ENCODE data around the gene SERPINE3. TPM values are rescaled to one million over a fixed set of nuclear protein-coding genes. Genes with fewer than 3 reads are reported as not detected.

Gene SERPINE3
- polyA plus RNA-seq, 1 donor (not counting 4 experiments of a cell fraction or from before 2014, with no cell fraction given): not detected

- Histone ChIP-seq H3K4me3 (ENCODE audit: control insufficient read depth in 2 of 3, extremely low read depth in 1 of 3, insufficient read depth in 2 of 3, low read depth in 1 of 3, low read length in 3 of 3) (no peak overlapping the region), H3K9ac (ENCODE audit: control insufficient read depth, extremely low read depth, insufficient read depth, low read length) (no peak overlapping the region), H3K9me3 (ENCODE audit: control insufficient read depth, low read depth, low read length) (no peaks in the 10 kb centered on the region), H3K79me2 (ENCODE audit: control insufficient read depth, insufficient read depth, low read length) (no peaks in the 10 kb centered on the region), H3K4me1 (ENCODE audit: control insufficient read depth, extremely low read depth, insufficient read depth, low read length) (no peaks in the 10 kb centered on the region), H3K36me3 (ENCODE audit: control insufficient read depth in 2 of 2, extremely low read depth in 1 of 2, insufficient read depth in 2 of 2, low read length in 2 of 2) (peaks cover 0 to 3% of the 10 kb centered on the region in 2 experiments), H4K20me1 (ENCODE audit: control insufficient read depth, extremely low read depth, insufficient read depth, low read length) (no peaks in the 10 kb centered on the region), H3K9me1 (ENCODE audit: control insufficient read depth, extremely low read depth, insufficient read depth, low read length) (no peaks in the 10 kb centered on the region), H3K27me3 (ENCODE audit: control insufficient read depth, extremely low read depth, insufficient read depth, low read length) (no peaks in the 10 kb centered on the region), H3K27ac (ENCODE audit: control insufficient read depth, insufficient read depth, low read length) (no peak overlapping the region), H3K4me2 (ENCODE audit: control insufficient read depth, extremely low read depth, insufficient read depth, low read depth, low read length) (no peak overlapping the region), H2AFZ (ENCODE audit: control insufficient read depth, low read length) (no peak overlapping the region)
- no peak for TF ChIP-seq CTCF (optimal IDR thresholded peaks at IDR 0.05 in 1 of 3, IDR thresholded peaks at IDR 0.05 in 1 of 3, conservative IDR thresholded peaks at IDR 0.05 in 1 of 3; ENCODE audit: extremely low read depth in 1 of 3, insufficient read depth in 2 of 3, low read length in 3 of 3)
- TF ChIP-seq EZH2 (IDR thresholded peaks at IDR 0.05; ENCODE audit: low read length): no peak
- dilution Hi-C loops (cut with MboI; ENCODE audit: extremely low pct_ligation_motif_present, low sequenced_read_pairs): no loop called here
- DNase-seq (ENCODE audit: low read depth, low spot score) (no peak), FAIRE-seq (no peak)
These were observed 7.6 kb downstream of the SERPINE3 start for GRCh38 chr13:51347099-51347498.

- H3K27me3 ChIP-seq (ENCODE audit: control insufficient read depth, extremely low read depth, insufficient read depth, low read length): no peaks in the 10 kb centered on the region
- DNase-seq (ENCODE audit: low read depth, low spot score) (no peak), FAIRE-seq (no peak)
- H3K4me1 ChIP-seq (ENCODE audit: control insufficient read depth, extremely low read depth, insufficient read depth, low read length): no peaks in the 10 kb centered on the region
- dilution Hi-C loops (cut with MboI; ENCODE audit: extremely low pct_ligation_motif_present, low sequenced_read_pairs): no loop called here
- no peak overlapping the region for H3K27ac ChIP-seq (ENCODE audit: control insufficient read depth, insufficient read depth, low read length)
- no peak overlapping the region for H3K9ac ChIP-seq (ENCODE audit: control insufficient read depth, extremely low read depth, insufficient read depth, low read length)
- no peak overlapping the region for H3K4me3 ChIP-seq (ENCODE audit: control insufficient read depth in 2 of 3, extremely low read depth in 1 of 3, insufficient read depth in 2 of 3, low read depth in 1 of 3, low read length in 3 of 3)
- no peak overlapping the region for H2AFZ ChIP-seq (ENCODE audit: control insufficient read depth, low read length)
- H3K9me3 ChIP-seq (ENCODE audit: control insufficient read depth, low read depth, low read length): no peaks in the 10 kb centered on the region
- TF ChIP-seq EZH2 (IDR thresholded peaks at IDR 0.05; ENCODE audit: low read length) (no peak), CTCF (optimal IDR thresholded peaks at IDR 0.05 in 1 of 3, IDR thresholded peaks at IDR 0.05 in 1 of 3, conservative IDR thresholded peaks at IDR 0.05 in 1 of 3; ENCODE audit: extremely low read depth in 1 of 3, insufficient read depth in 2 of 3, low read length in 3 of 3) (no peak)
- no peak overlapping the region for H3K4me2 ChIP-seq (ENCODE audit: control insufficient read depth, extremely low read depth, insufficient read depth, low read depth, low read length)
- no peaks in the 10 kb centered on the region for H4K20me1 ChIP-seq (ENCODE audit: control insufficient read depth, extremely low read depth, insufficient read depth, low read length)
- H3K9me1 ChIP-seq (ENCODE audit: control insufficient read depth, extremely low read depth, insufficient read depth, low read length): no peaks in the 10 kb centered on the region
- H3K36me3 ChIP-seq (ENCODE audit: control insufficient read depth in 2 of 2, extremely low read depth in 1 of 2, insufficient read depth in 2 of 2, low read length in 2 of 2): peaks cover 0 to 3% of the 10 kb centered on the region in 2 experiments
- H3K79me2 ChIP-seq (ENCODE audit: control insufficient read depth, insufficient read depth, low read length): no peaks in the 10 kb centered on the region
These were observed 8.8 kb downstream of the SERPINE3 start for GRCh38 chr13:51348069-51348967.
